ENCODE measurements around the gene ABI3.

ABI3 gene

DNA sequence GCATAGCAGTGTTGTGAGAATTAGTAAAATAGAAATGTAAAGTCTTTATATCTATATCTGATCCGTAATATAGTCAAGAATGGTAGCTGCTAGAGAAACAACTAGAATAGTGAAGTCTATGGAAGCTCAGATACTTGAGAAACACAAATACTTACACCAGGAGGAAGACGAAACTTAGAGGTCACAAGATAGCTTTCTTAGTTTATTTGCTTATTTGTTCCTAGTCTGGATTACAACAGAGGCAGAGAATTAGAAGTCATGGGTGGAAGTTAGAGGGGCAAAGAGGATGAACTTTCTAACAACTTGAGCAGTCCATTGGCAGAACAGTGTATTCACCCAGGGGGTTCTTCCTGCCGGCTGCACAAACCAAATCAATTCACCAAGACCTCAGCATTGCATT, 14.0 kb upstream of the ABI3 start:
- Histone ChIP-seq H3K36me3 (ENCODE audit: control insufficient read depth, insufficient read depth, low read length) (no peaks in the 10 kb centered on the region), H3K4me3 (ENCODE audit: insufficient read depth, low read depth, low read length) (no peak overlapping the region), H3K4me1 (ENCODE audit: control insufficient read depth, insufficient read depth, low read length) (no peaks in the 10 kb centered on the region), H3K9me3 (ENCODE audit: control insufficient read depth, low read length) (no peaks in the 10 kb centered on the region), H3K27me3 (ENCODE audit: control insufficient read depth, insufficient read depth, low read length, poor library complexity, severe bottlenecking) (no peaks in the 10 kb centered on the region), H3K27ac (ENCODE audit: insufficient read depth, low read depth, low read length, poor library complexity, severe bottlenecking) (no peak overlapping the region)
- WGBS, 2 experiments: 96 to 98% methylated on average over 3 of the region's 3 CpGs

DNA sequence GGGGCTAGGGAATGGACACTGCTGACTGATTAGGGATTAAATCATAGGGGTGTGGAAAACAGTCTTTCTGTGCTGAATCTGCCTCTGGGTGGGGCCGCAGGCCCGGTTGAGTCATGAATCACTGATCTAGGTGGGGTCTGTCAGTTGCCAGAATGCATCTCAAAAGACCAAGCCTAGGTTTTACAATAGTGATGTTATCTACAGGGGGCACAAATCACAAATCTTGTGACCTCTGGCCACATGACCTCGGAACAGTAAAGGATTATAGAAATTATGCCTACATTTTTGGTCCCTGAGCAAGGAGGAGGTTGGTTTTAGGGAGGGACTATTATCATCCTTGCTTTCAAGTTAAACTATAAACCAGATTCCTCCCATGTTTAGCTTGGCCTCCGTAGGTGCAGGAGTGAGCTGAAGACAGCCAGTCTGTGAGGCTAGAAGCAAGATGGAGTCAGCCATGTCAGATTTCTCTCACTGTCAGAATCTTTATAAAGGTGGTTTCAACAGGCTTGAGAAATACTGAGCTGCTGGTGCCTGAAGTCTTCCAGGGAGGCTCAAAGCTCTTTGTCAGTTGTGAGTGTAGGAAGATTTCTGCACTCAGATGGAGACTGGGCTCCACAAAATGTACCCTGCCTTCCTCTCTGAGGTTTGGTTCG, 13.0 kb upstream of the ABI3 start:
- 74 to 80% methylated on average over 5 of the region's 5 CpGs for WGBS, 2 experiments
- Histone ChIP-seq H3K9me3 (ENCODE audit: control insufficient read depth, low read length) (no peaks in the 10 kb centered on the region), H3K4me3 (ENCODE audit: insufficient read depth, low read depth, low read length) (no peak overlapping the region), H3K36me3 (ENCODE audit: control insufficient read depth, insufficient read depth, low read length) (no peaks in the 10 kb centered on the region), H3K27me3 (ENCODE audit: control insufficient read depth, insufficient read depth, low read length, poor library complexity, severe bottlenecking) (no peaks in the 10 kb centered on the region), H3K27ac (ENCODE audit: insufficient read depth, low read depth, low read length, poor library complexity, severe bottlenecking) (no peak overlapping the region), H3K4me1 (ENCODE audit: control insufficient read depth, insufficient read depth, low read length) (no peaks in the 10 kb centered on the region)

DNA sequence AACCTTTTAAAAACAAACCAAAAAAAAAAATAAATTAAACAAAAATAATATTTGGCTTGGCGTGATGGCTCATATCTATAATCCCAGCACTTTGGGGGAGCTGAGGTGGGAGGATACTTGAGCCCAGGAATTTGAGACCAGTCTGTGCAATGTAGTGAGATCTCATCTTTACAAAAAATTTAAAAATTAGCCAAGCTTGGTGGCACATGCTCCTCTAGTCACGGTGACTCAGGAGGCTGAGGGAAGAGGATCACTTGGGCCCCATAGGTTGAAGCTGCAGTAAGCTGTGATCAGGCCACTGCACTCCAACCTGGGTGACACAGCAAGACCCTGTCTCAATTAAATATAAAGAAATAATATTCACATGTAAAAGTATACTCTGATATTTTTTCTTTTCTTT, 12.3 kb upstream of the ABI3 start:
- H3K4me1 ChIP-seq (ENCODE audit: control insufficient read depth, insufficient read depth, low read length): no peaks in the 10 kb centered on the region
- no peaks in the 10 kb centered on the region for H3K27me3 ChIP-seq (ENCODE audit: control insufficient read depth, insufficient read depth, low read length, poor library complexity, severe bottlenecking)
- no peak overlapping the region for H3K27ac ChIP-seq (ENCODE audit: insufficient read depth, low read depth, low read length, poor library complexity, severe bottlenecking)
- H3K4me3 ChIP-seq (ENCODE audit: insufficient read depth, low read depth, low read length): no peak overlapping the region
- no peaks in the 10 kb centered on the region for H3K36me3 ChIP-seq (ENCODE audit: control insufficient read depth, insufficient read depth, low read length)
- WGBS, 2 experiments: 73% methylated on average over 2 of the region's 2 CpGs
- H3K9me3 ChIP-seq (ENCODE audit: control insufficient read depth, low read length): no peaks in the 10 kb centered on the region

DNA sequence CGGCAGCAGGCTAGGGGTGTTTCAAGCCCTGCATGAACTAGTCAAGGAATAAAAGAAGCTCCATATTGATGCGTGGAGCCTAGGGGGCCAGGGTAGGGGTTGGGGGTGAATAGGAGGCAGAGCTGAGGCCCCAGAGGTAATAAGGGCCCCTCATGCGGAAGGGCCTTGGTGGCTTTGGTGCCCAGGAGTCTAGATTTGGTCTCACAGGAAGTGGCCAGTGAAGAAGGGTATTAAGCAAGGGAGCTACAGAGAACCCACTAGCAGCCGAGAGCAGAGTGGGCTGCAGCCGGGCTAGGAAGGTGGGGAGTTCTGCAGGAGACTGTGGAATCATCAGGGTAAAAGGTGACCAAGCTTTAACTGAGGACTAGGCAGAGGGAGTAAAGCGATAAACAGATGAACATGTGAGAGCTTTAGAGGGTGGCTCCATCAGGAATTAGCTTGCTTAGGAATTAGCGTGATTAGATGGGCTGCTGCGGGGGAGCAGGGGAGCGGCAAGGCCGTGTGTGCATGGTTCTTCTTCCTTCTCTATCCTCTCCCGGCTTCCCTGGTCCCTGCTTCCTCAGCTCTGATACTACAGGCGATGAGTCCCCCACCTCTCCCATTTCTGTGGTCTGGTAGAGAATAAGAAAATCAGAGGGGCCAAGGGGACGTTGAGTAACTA, 10.0 kb upstream of the ABI3 start:
- no peaks in the 10 kb centered on the region for H3K36me3 ChIP-seq (ENCODE audit: control insufficient read depth, insufficient read depth, low read length)

GRCh38 chr17:49201481-49201927, 9.0 kb upstream of the ABI3 start:
- WGBS, 2 experiments: 85 to 89% methylated on average over 8 of the region's 8 CpGs
- H3K36me3 ChIP-seq (ENCODE audit: control insufficient read depth, insufficient read depth, low read length): no peaks in the 10 kb centered on the region
- H3K4me1 ChIP-seq (ENCODE audit: control insufficient read depth, insufficient read depth, low read length): no peaks in the 10 kb centered on the region
- no peak overlapping the region for H3K27ac ChIP-seq (ENCODE audit: insufficient read depth, low read depth, low read length, poor library complexity, severe bottlenecking)
- H3K9me3 ChIP-seq (ENCODE audit: control insufficient read depth, low read length): no peaks in the 10 kb centered on the region
- H3K4me3 ChIP-seq (ENCODE audit: insufficient read depth, low read depth, low read length): no peak overlapping the region
- H3K27me3 ChIP-seq (ENCODE audit: control insufficient read depth, insufficient read depth, low read length, poor library complexity, severe bottlenecking): no peaks in the 10 kb centered on the region

More for the DNA sequence above, 10.0 kb upstream of the ABI3 start:
- H3K9me3 ChIP-seq (ENCODE audit: control insufficient read depth, low read length): no peaks in the 10 kb centered on the region
- WGBS, 2 experiments: 90 to 95% methylated on average over 12 to 13 of the region's 13 CpGs
- no peak overlapping the region for H3K27ac ChIP-seq (ENCODE audit: insufficient read depth, low read depth, low read length, poor library complexity, severe bottlenecking)
- H3K4me1 ChIP-seq (ENCODE audit: control insufficient read depth, insufficient read depth, low read length): no peaks in the 10 kb centered on the region
- no peaks in the 10 kb centered on the region for H3K27me3 ChIP-seq (ENCODE audit: control insufficient read depth, insufficient read depth, low read length, poor library complexity, severe bottlenecking)
- H3K4me3 ChIP-seq (ENCODE audit: insufficient read depth, low read depth, low read length): no peak overlapping the region

- H3K9me3 ChIP-seq (ENCODE audit: control insufficient read depth, low read length): no peaks in the 10 kb centered on the region
- WGBS, 2 experiments: 89 to 91% methylated on average over 2 of the region's 2 CpGs
These were observed 6.7 kb upstream of the ABI3 start for GRCh38 chr17:49203796-49204195.

DNA sequence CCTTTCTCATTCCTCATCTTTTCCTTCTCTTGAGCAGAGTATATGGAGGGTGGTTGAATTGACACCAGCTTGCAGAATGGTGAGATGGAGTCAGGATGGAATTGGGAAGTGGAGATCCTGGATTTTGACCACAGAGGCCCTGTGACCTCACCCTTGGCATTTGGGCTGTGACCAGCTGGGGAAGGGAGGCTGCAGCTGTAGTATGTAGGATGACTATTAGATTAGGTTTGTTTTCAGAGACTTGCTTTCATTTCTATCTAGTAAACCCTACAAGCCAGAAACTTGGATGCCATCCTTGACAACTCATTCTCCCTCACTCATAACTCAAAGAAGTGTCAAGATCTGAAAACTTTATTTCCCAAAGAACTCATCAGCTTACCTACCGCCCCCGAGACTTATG, 6.0 kb upstream of the ABI3 start:
- WGBS, 2 experiments: 88 to 93% methylated on average over 2 of the region's 2 CpGs
- Histone ChIP-seq H3K27me3 (ENCODE audit: control insufficient read depth, insufficient read depth, low read length, poor library complexity, severe bottlenecking) (no peaks in the 10 kb centered on the region), H3K4me3 (ENCODE audit: insufficient read depth, low read depth, low read length) (no peak overlapping the region), H3K27ac (ENCODE audit: insufficient read depth, low read depth, low read length, poor library complexity, severe bottlenecking) (no peak overlapping the region), H3K4me1 (ENCODE audit: control insufficient read depth, insufficient read depth, low read length) (no peaks in the 10 kb centered on the region), H3K9me3 (ENCODE audit: control insufficient read depth, low read length) (no peaks in the 10 kb centered on the region), H3K36me3 (ENCODE audit: control insufficient read depth, insufficient read depth, low read length) (no peaks in the 10 kb centered on the region)

More at GRCh38 chr17:49203796-49204195, 6.7 kb upstream of the ABI3 start:
- H3K36me3 ChIP-seq (ENCODE audit: control insufficient read depth, insufficient read depth, low read length): no peaks in the 10 kb centered on the region
- no peak overlapping the region for H3K4me3 ChIP-seq (ENCODE audit: insufficient read depth, low read depth, low read length)
- no peaks in the 10 kb centered on the region for H3K27me3 ChIP-seq (ENCODE audit: control insufficient read depth, insufficient read depth, low read length, poor library complexity, severe bottlenecking)
- no peak overlapping the region for H3K27ac ChIP-seq (ENCODE audit: insufficient read depth, low read depth, low read length, poor library complexity, severe bottlenecking)
- H3K4me1 ChIP-seq (ENCODE audit: control insufficient read depth, insufficient read depth, low read length): no peaks in the 10 kb centered on the region

- Histone ChIP-seq H3K9me3 (ENCODE audit: control insufficient read depth, low read length) (no peaks in the 10 kb centered on the region), H3K4me3 (ENCODE audit: insufficient read depth, low read depth, low read length) (no peak overlapping the region), H3K36me3 (ENCODE audit: control insufficient read depth, insufficient read depth, low read length) (no peaks in the 10 kb centered on the region), H3K27ac (ENCODE audit: insufficient read depth, low read depth, low read length, poor library complexity, severe bottlenecking) (no peak overlapping the region), H3K4me1 (ENCODE audit: control insufficient read depth, insufficient read depth, low read length) (peaks cover 10% of the 10 kb centered on the region), H3K27me3 (ENCODE audit: control insufficient read depth, insufficient read depth, low read length, poor library complexity, severe bottlenecking) (no peaks in the 10 kb centered on the region)
- WGBS, 2 experiments: 91 to 94% methylated on average over 10 of the region's 10 CpGs
These were observed 1.4 kb upstream of the ABI3 start for GRCh38 chr17:49209061-49209571.

DNA sequence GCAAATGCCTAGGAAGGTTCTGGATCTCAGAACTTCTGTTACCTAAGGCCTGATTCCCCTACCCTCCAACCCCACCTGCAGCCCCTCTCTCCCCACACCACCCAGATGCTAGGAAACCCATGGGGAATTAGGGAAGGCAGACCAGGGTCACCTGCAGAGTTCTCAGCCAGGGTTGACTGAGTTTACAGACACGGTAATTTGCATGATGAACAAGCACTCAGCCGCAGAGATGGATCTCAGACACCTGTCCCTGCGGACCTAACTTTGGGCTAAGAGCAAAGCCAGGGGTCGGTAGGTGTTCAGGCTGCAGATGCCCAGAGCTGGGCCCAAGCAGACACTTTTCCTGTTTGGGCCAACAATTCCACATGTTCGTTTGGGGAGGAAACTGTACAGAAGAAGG, 2.9 kb downstream of the ABI3 start:
- Histone ChIP-seq H3K4me1 (ENCODE audit: control insufficient read depth, insufficient read depth, low read length) (peaks cover 10% of the 10 kb centered on the region), H3K9me3 (ENCODE audit: control insufficient read depth, low read length) (no peaks in the 10 kb centered on the region)
- WGBS, 2 experiments: 84% methylated on average over 5 of the region's 5 CpGs

DNA sequence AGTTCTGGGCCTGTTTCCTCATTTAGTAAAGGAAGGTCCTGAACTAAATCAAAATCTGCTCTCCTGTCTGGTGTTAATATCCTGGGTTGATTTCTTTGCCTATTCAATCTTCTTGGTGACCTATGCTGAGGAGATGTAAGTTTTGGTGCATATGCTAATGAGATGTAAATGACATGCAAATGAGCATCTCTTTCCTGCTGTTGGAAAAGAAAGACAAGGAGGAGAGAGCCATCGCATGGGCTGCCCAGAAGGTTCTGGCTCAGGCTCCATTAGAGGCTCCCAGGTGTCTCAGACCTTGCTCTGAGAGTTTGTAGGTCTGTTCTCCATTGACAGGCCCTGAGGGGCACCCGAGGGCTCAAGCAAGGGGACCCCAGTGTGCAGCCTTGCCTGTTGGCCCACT, 3.3 kb downstream of the ABI3 start:
- WGBS, 2 experiments: 81 to 89% methylated on average over 2 of the region's 2 CpGs
- no peak overlapping the region for H3K27ac ChIP-seq (ENCODE audit: insufficient read depth, low read depth, low read length, poor library complexity, severe bottlenecking)

More for the DNA sequence above, 2.9 kb downstream of the ABI3 start:
- Histone ChIP-seq H3K4me3 (ENCODE audit: insufficient read depth, low read depth, low read length) (no peak overlapping the region), H3K36me3 (ENCODE audit: control insufficient read depth, insufficient read depth, low read length) (no peaks in the 10 kb centered on the region), H3K27ac (ENCODE audit: insufficient read depth, low read depth, low read length, poor library complexity, severe bottlenecking) (no peak overlapping the region), H3K27me3 (ENCODE audit: control insufficient read depth, insufficient read depth, low read length, poor library complexity, severe bottlenecking) (no peaks in the 10 kb centered on the region)

More for the DNA sequence above, 3.3 kb downstream of the ABI3 start:
- peaks cover 10% of the 10 kb centered on the region for H3K4me1 ChIP-seq (ENCODE audit: control insufficient read depth, insufficient read depth, low read length)
- H3K27me3 ChIP-seq (ENCODE audit: control insufficient read depth, insufficient read depth, low read length, poor library complexity, severe bottlenecking): no peaks in the 10 kb centered on the region
- no peak overlapping the region for H3K4me3 ChIP-seq (ENCODE audit: insufficient read depth, low read depth, low read length)
- H3K36me3 ChIP-seq (ENCODE audit: control insufficient read depth, insufficient read depth, low read length): no peaks in the 10 kb centered on the region
- no peaks in the 10 kb centered on the region for H3K9me3 ChIP-seq (ENCODE audit: control insufficient read depth, low read length)
